ENCODE data around the gene CHRD.

Gene CHRD

GRCh38 chr3:184399410-184399809 is 19.6 kb downstream of the CHRD start:
- no peak overlapping the region for H3K27ac ChIP-seq
- TF ChIP-seq ZFX (IDR thresholded peaks at IDR 0.05) (no peak), CTCF (conservative IDR thresholded peaks at IDR 0.05) (no peak)

GRCh38 chr3:184405075-184406030 is 25.5 kb downstream of the CHRD start:
- H3K27ac ChIP-seq, result no peak overlapping the region
- no peak for TF ChIP-seq CTCF (conservative IDR thresholded peaks at IDR 0.05)

- TF ChIP-seq ZFX (IDR thresholded peaks at IDR 0.05) (no peak), CTCF (conservative IDR thresholded peaks at IDR 0.05) (no peak)
- H3K27ac ChIP-seq, result no peak overlapping the region
These were observed 29.6 kb downstream of the CHRD start for GRCh38 chr3:184409331-184409926.

GRCh38 chr3:184409946-184410500 is 30.2 kb downstream of the CHRD start:
- no peak overlapping the region for H3K27ac ChIP-seq
- TF ChIP-seq ZFX (IDR thresholded peaks at IDR 0.05) (no peak), CTCF (conservative IDR thresholded peaks at IDR 0.05) (no peak)

GRCh38 chr3:184414418-184415202 is 34.8 kb downstream of the CHRD start:
- H3K27ac ChIP-seq, result no peak overlapping the region
- no peak for TF ChIP-seq ZFX (IDR thresholded peaks at IDR 0.05)
- no peak for TF ChIP-seq CTCF (conservative IDR thresholded peaks at IDR 0.05)

GRCh38 chr3:184415203-184415490 is 35.3 kb downstream of the CHRD start:
- TF ChIP-seq ZFX (IDR thresholded peaks at IDR 0.05), result no peak
- TF ChIP-seq CTCF (conservative IDR thresholded peaks at IDR 0.05), result no peak
- no peak overlapping the region for H3K27ac ChIP-seq
